ENCODE measurements around the gene ZCCHC7.

GRCh38 chr9:37287317-37287716, 166.9 kb downstream of the ZCCHC7 start:
- TF ChIP-seq CTCF (IDR thresholded peaks at IDR 0.05; ENCODE audit: low read depth, low read length, missing input control) (no peak), REST (IDR thresholded peaks at IDR 0.05) (no peak), SP1 (IDR thresholded peaks at IDR 0.05) (no peak), MAX (IDR thresholded peaks at IDR 0.05) (no peak), YY1 (IDR thresholded peaks at IDR 0.05) (no peak), GABPA (IDR thresholded peaks at IDR 0.05 in 1 of 2, conservative IDR thresholded peaks at IDR 0.05 in 1 of 2) (no peak), ZBTB33 (IDR thresholded peaks at IDR 0.05) (no peak), RXRA (IDR thresholded peaks at IDR 0.05) (no peak), HNF4G (IDR thresholded peaks at IDR 0.05) (no peak)
